Posterior vena cava (tissue), 2 donors: Measurements from ENCODE around the gene NEK11. TPM values are rescaled to one million over a fixed set of nuclear protein-coding genes. Genes with fewer than 3 reads are reported as not detected.

Experiments
- DNase-seq: peaks from one replicate; pipeline ENCODE4 v3.0.0-alpha.2; 2020; ENCODE audit warnings: low spot score
- intact Hi-C, 2 donors: fragments of 100-400 bp; cut with DNase I; formaldehyde crosslinking; loops; one replicate each; pipeline versions ENCODE4 v1.14.1 to v1.14.2; 2022 to 2023
- long read RNA-seq, 2 donors: library from polyadenylated mRNA; unstranded; transcript quantifications; one replicate each; pipeline ENCODE4 v2.0.0, GENCODE V29; 2020 to 2021
- total RNA-seq, 2 donors: library from RNA; stranded (reverse); fragmentation: NEBNext Ultra II Directional; extraction: Animal tissue kit (Norgen Biotek cat#: 25700); gene quantifications; one replicate each; pipeline ENCODE4 v1.2.1, GENCODE V29; 2021
- donor health status: DM: yes; HTN: yes; CAD: no.
- donor health status: DM: yes; HTN: yes; CAD: no.

NEK11 gene
- 1 to 10 TPM; 5.7 to 8.2 TPM for total RNA-seq
- long read RNA-seq, donor 1, partial matches to known transcripts = 0 of 4 reads
- long read RNA-seq, donor 1, other reads (novel, unspliced or antisense) = 4 of 4 reads
- long read RNA-seq, donor 2, partial matches to known transcripts = 1 of 12 reads
- long read RNA-seq, donor 2, other reads (novel, unspliced or antisense) = 11 of 12 reads

GRCh38 chr3:131026321-131027151 lies at the start of gene NEK11, which contains the start of gene ASTE1:
NEK11 (plus strand) TSS chr3:131026877; CDS start chr3:131029709, 2,832 bp downstream.
ASTE1 (minus strand) TSS chr3:131026825; CDS start chr3:131025306, 1,519 bp downstream.
- intact Hi-C loops = no loop called here

GRCh38 chr3:130979117-130979516 lies 47.6 kb upstream of the NEK11 start:
- intact Hi-C loops = no loop called here
- no peak for DNase-seq

More at GRCh38 chr3:131026321-131027151, at the start of gene NEK11, which contains the start of gene ASTE1:
- peak; percentile 97 for DNase-seq

GRCh38 chr3:130981469-130981868 lies 45.2 kb upstream of the NEK11 start:
- DNase-seq = no peak
- intact Hi-C loops = no loop called here

- intact Hi-C loops = no loop called here
- no peak for DNase-seq
Observed at GRCh38 chr3:130990282-130990681, 36.4 kb upstream of the NEK11 start.

GRCh38 chr3:130991126-130991525 lies 35.6 kb upstream of the NEK11 start:
- intact Hi-C loops = no loop called here
- DNase-seq = no peak

GRCh38 chr3:130992344-130992743 lies 34.3 kb upstream of the NEK11 start:
- DNase-seq = no peak
- intact Hi-C loops = no loop called here

- DNase-seq = no peak
- intact Hi-C loops = no loop called here
Observed at GRCh38 chr3:130997289-130997688, 29.4 kb upstream of the NEK11 start.

GRCh38 chr3:131001071-131001470 lies 25.6 kb upstream of the NEK11 start:
- no peak for DNase-seq
- intact Hi-C loops = no loop called here

- no peak for DNase-seq
- intact Hi-C loops = no loop called here
Observed at GRCh38 chr3:131004603-131005002, 22.1 kb upstream of the NEK11 start.

GRCh38 chr3:131007256-131007655 lies 19.4 kb upstream of the NEK11 start:
- DNase-seq = no peak
- intact Hi-C loops = no loop called here

- no peak for DNase-seq
- intact Hi-C loops = no loop called here
Observed at GRCh38 chr3:131007782-131008181, 18.9 kb upstream of the NEK11 start.

GRCh38 chr3:131008326-131008725 lies 18.4 kb upstream of the NEK11 start:
- DNase-seq = no peak
- intact Hi-C loops = no loop called here

GRCh38 chr3:131009698-131010097 lies 17.0 kb upstream of the NEK11 start:
- DNase-seq = no peak
- intact Hi-C loops = no loop called here

- no peak for DNase-seq
- intact Hi-C loops = no loop called here
Observed at GRCh38 chr3:131018970-131019369, 7.7 kb upstream of the NEK11 start.

GRCh38 chr3:131020122-131020693 lies 6.5 kb upstream of the NEK11 start:
- DNase-seq = no peak
- intact Hi-C loops = no loop called here

- intact Hi-C loops = no loop called here
- no peak for DNase-seq
Observed at GRCh38 chr3:131025539-131025938, 1.1 kb upstream of the NEK11 start.

- intact Hi-C loops = loop anchor here in 1 of 2 donors (2.0 kb wide), 1 partner anchor 36 kb away; no protein-coding TSS in a partner anchor
- no peak for DNase-seq
Observed at GRCh38 chr3:131028844-131029243, 2.2 kb downstream of the NEK11 start.

- DNase-seq = no peak
- intact Hi-C loops = no loop called here
Observed at GRCh38 chr3:131031660-131032059, 5.0 kb downstream of the NEK11 start.

GRCh38 chr3:131033480-131034080 lies 6.9 kb downstream of the NEK11 start:
- intact Hi-C loops = no loop called here
- DNase-seq = no peak

- no peak for DNase-seq
- intact Hi-C loops = no loop called here
Observed at GRCh38 chr3:131036200-131036816, 9.6 kb downstream of the NEK11 start.
